ENCODE measurements around the gene CLDN1. TPM values are rescaled to one million over a fixed set of nuclear protein-coding genes. Genes with fewer than 3 reads are reported as not detected.

Gene CLDN1, protein sequence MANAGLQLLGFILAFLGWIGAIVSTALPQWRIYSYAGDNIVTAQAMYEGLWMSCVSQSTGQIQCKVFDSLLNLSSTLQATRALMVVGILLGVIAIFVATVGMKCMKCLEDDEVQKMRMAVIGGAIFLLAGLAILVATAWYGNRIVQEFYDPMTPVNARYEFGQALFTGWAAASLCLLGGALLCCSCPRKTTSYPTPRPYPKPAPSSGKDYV
- total RNA-seq: 3.5 and 4.3 TPM in 2 replicates

DNA sequence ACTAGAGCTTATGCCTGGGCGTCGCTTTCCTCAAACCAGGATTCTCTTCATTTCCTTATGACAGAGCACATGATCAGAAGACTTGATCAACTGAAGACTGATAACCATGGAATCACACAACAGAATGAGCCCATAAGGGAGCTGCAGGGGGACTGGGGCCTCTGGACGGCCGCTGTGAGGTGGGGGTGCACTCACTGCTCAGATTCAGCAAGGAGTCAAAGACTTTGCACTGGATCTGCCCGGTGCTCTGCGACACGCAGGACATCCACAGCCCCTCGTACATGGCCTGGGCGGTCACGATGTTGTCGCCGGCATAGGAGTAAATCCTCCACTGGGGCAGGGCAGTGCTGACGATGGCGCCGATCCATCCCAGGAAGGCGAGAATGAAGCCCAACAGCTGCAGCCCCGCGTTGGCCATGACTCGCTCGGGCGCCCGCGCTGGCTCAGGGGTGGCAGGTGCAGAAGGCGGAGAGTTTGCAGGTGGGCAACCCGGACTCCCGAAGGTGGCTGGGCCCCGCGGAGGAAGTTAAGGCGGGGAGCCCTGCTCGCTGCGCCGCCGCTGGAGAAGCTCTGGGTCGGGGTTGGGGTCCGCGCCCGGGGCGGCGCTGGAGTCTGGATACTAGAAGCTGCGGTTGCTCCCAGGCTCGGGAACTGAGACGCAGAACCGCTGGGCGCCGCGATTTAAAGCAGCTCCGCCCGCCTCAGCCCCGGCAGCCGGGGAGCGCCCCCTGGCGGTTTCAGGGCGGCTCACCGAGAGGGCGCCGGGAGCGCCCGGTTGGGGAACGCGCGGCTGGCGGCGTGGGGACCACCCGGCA, at the start of gene CLDN1:
Gene CLDN1, minus strand, starts transcription at position 658 of the 815 bp plus-strand sequence. Its CDS starts 240 bp downstream, at position 418.

Other genes starting within 250 kb of the CLDN1 start
- gene P3H2, start 201.5 kb downstream of the CLDN1 start, total RNA-seq: 19.3 and 21.3 TPM in 2 replicates
- gene CLDN16, start 65.7 kb upstream of the CLDN1 start, total RNA-seq: 0.35 and 1.2 TPM in 2 replicates
- not detected in 2 replicates for gene TMEM207, start 127.5 kb upstream of the CLDN1 start, total RNA-seq
- 10.7 and 11.7 TPM in 2 replicates for gene IL1RAP, start 191.6 kb upstream of the CLDN1 start, total RNA-seq

Data from myometrial cell (primary cell).